ENCODE data around the gene PREX1. TPM values are rescaled to one million over a fixed set of nuclear protein-coding genes. Genes with fewer than 3 reads are reported as not detected.
"Not testable (repeated sequence)": the region's sequence is repeated elsewhere in the genome, so short reads cannot be mapped to it uniquely, and the experiment has no call there.

Gene PREX1
- total RNA-seq, 1 donor from 2014 or later: 15.8 TPM

GRCh38 chr20:48847498-48848205 is 19.9 kb upstream of the PREX1 start:
- DNase-seq: no peak

- DNase-seq: no peak
These were observed 19.0 kb upstream of the PREX1 start for GRCh38 chr20:48846516-48847492.

DNA sequence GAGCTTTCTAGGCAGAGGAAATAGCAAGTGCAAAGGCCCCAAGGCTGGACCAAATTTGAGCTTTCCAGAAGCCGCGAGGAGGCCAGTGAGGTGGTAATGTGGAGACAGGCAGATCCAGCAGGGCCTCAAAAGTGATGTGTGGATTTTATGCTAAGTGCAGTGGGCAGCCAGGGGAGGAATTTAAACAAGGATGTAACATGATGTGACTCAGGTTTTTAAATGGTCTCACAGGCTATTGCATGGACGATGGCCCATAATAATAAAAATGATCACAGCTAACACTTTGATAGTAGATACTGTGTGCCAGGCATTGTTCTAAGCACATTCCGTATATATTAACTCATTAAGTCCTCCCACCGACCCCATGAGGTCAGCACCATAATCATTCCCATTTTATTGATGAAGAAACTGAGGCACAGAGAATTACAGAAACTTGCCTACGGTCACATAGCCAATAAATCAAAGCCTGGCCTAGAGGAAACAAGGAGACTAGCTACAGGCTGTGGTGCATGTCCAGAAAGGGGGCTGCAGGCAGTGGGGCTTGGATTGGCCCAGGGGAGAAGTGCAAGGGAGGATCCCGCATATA is 18.0 kb upstream of the PREX1 start:
- DNase-seq: no peak

GRCh38 chr20:48844996-48845395 is 17.2 kb upstream of the PREX1 start:
- DNase-seq: no peak

DNA sequence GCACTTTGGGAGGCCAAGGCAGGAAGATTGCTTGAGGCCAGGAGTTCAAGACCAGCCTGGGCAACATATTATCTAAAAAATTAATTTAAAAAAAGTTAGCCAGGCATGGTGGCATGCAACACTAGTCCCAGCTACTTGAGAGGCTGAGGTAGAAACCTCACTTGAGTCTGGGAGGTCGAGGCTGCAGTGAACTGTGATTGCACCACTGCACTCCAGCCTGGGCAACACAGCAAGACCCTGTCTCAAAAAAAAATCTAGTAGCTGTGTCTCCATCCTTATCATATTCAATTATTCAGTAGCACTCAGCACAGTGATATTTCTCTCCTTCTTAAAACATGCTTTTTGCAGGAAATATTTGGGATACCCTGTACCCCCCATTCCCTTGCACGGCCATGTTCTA is 16.1 kb upstream of the PREX1 start:
- not testable (repeated sequence) for DNase-seq

DNA sequence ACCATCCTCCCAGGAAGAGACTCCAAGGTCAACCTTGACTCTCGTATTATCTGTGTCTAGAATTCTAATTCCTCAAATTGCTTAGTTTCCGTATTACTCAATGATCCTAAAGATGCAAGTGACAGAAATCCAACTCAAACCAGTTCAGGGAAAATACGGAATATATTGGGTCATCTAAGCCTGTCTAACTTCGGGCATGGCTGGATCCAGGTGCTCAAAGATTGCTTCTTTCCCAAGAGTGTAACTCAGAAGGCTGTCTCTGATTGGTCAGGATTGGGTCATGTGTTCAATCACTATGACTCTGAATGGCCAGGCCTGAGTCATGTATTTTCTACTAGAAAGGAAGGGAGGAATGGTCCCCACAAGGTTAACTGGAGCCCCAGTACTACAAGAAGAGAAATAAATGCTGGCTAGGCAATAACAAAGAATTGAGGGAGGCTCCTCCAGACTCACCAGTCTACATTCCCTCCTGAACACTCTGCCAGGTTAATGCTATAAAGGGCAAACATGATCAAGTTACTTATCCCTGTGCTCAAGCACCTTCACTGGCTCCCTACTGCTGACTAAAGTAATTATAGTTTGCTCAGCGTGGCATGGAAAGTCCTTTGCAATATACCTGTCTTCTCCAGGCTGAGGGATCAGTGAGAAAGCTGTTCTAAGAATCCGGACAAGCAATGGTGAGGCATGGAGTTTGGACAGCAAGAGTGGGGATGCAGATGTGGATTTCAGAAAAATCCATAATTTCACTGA is 15.4 kb upstream of the PREX1 start:
- DNase-seq: no peak

GRCh38 chr20:48841875-48842529 is 14.2 kb upstream of the PREX1 start:
- no peak for DNase-seq

- DNase-seq: no peak
These were observed 13.5 kb upstream of the PREX1 start for GRCh38 chr20:48841196-48841874.

DNA sequence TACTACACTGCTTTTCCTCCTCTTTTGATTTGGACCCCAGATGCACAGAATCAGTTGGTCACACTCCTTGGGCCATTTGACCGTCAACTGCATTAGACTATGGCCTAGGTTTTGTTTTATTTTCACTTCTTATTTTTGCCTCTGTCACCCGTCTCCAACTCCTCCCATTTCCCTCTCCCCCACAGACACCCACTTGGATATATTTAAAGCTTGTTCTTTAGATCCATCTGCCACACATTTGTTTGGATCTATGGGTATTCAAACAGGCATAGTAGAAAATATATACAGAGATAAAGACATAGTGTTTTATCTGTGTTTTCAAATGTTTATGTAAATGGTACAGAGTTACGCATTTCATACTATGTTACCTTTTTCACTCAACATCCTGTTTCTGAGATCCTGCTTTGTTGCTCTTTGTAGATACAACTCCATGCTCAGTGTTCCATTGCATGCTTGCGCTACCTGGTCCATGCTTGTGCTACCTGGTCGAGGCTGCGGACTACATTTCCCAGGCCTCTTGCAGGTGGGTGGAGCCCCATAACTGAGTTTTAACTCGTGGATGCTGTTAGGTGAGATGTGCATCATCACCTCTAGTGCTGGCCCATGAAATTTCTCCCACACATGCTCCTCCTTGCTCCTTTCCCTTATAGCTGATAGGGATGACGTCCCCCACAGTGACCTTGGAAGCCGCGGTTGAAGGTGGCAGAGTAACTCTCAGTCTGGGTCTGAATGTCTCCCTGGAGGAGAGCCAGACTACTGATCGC is 11.5 kb upstream of the PREX1 start:
- no peak for DNase-seq

GRCh38 chr20:48837014-48837413 is 9.2 kb upstream of the PREX1 start:
- DNase-seq: no peak

GRCh38 chr20:48835390-48835789 is 7.6 kb upstream of the PREX1 start:
- DNase-seq: no peak

DNA sequence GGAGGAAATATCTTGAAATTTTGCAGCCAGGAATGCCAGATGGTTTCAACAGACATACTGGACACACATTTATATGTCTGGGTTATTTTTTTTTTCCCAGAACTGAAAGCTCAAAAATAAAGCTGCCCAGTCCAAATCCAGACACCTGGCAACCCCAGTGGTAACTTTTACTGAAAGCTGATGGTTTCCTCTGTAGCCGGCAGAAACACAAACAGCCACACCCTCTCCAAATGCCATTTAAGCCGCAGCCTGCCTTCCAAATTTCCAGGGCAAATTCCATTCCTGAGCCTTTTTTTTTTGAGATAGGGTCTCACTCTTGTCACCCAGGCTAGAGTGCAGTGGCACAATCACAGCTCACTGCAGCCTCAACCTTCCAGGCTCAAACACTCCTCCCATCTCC is 6.5 kb upstream of the PREX1 start:
- no peak for DNase-seq

- no peak for DNase-seq
These were observed 4.6 kb upstream of the PREX1 start for GRCh38 chr20:48832405-48832730.

DNA sequence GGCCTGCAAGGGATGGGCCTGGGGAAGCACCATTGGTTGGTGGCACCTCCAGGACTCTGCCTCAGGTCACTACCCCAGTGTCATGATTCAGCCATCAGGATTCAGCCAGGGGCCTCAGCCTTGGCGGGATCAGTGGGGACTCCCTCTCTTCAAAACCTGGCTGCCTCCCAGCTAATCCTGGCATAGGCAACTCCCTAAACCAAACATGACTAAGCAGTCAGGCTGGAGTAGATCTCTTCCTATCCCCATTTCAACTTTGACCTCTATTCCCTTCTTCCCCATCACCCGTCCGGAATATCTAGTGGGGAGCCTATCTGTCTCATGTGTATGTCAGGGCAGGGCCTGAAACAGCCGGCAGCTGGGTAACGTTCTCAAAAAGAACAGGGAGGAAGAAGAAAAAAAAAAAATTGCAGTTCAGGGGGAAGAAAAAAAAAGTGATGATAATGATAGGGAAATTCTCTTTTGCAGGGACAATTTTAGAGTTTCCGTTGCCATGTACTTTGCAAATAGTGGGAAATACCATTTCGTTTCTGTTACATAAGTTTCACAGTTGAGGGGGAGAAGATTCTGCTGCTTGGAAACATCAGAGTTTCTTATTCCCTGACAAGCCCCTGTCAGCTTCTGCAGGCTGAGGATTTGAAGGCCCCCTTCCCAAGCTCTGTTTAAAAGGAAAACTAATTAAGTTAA is 4.1 kb upstream of the PREX1 start:
- no peak for DNase-seq

- no peak for DNase-seq
These were observed 3.1 kb upstream of the PREX1 start for GRCh38 chr20:48830826-48831318.

DNA sequence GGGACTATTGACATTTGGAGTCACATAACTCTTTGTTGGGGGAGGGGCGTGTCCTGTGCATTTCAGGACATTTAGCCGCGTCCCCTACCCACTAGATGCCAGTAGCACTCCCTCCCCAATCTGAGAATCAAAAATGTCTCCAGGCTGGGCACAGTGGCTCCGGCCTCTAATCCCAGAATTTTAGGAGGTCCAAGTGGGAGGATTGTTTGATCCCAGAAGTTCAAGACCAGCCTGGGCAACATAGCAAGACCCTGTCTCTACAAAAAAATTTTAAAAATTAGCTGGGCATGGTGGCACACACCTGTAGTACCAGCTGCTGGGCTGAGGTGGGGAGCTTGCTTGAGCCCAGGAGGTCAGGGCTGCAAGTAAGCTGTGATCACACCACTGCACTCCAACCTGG is 2.1 kb upstream of the PREX1 start:
- no peak for DNase-seq

DNA sequence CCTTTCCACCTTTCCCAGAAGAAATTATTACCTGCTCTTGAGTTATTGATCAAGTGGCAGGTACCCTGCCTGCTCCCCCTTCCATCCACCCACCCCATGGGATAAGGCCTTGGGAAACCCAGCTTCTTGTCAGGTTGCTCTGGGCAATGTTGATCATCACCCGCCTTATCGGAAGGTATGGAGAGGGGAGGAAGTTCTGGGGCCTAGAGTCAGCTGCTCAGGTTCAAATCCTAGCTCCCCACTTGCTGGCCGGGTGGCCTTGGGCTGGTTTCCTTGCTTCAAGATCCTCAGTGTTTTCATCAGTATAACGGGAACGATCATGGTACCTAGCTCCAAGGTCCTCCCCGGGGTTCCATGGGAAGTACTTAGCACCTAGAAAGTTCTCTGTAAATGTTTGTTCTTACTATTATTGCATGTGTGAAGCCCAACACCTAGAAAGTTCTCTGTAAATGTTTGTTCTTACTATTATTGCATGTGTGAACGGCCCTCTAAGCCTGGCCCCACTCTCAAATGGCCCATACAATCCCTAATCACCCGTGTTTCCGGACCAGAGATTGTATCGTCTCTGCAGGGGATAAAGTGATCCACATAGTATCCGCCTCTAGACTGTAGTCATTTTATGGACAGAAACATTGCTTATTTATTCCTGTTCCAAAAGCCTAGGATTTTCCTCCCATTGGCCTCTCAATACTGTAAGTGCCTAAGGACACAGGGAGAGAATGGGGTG is 1.1 kb upstream of the PREX1 start:
- DNase-seq: no peak

DNA sequence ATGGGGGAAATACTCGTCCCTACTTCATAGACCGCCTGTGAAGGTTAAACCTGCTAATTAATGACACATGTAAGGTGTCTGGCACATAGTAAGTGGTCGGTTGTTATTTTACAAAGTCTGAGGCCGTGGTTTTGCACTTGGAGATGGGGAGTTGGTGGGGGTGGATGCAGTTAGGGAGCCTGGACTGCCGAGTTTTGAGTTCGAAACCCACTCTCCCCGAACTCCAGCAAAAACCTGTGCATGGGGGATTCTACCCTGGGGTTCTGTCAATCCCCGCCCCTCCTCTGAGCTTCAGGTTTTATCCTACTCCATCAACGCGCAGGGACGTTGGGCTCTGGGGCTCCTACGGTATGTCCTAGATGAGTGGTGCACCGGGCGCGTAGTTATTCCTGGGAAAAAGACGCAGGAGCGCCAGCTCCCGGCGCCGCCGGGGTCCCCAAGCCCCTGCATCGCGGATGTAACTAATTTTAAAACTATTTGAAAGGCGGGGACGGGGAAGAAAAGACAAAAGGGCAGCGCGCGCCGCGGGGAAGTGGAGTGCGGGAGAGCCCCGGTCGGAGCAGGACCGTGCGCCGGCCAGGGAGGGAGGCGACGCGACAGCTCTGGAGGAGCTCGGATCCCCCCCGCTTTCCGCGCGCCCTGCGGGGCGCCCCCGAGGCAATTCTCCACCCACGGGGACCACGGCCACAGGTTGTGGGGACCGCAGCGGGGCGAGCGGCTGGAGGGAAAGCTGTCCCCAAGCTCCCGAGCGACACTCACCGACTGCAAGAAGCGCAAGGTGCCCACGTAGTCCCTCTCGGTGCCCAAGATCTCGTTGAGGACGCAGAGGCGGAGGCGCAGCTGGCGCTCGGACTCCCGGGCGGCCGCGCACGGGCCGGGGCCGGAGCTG is 672 bp downstream of the PREX1 start:
- DNase-seq: no peak

All from skin of body (tissue), 2 donors.